Measurements from ENCODE around the gene TMEM266.

Gene TMEM266

DNA sequence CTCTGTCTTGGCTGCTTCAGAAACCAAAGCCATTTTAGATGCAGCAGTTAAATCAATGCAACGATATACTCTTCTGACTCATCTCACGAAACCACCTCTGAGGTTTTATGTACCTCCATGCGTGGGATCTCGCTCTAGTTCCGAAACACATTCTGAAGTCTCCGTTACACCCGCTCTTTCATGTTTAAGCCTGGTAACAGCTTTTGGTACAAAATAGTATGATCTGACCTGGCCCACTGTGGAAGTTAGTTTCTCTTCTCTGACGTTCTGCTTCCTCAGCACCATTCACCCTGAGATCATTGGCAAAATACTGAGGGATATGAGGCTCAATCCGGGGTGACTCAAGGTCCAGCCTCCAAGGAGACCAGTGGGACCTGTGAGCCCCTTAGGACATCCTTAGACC lies 121.9 kb downstream of the TMEM266 start:
- DNase-seq (ENCODE audit: low spot score) = no peak

- no peak for DNase-seq (ENCODE audit: low spot score)
These were observed 124.3 kb downstream of the TMEM266 start for GRCh38 chr15:76183930-76184649.

- DNase-seq (ENCODE audit: low spot score) = no peak
These were observed 124.9 kb downstream of the TMEM266 start for GRCh38 chr15:76184650-76185035.

DNA sequence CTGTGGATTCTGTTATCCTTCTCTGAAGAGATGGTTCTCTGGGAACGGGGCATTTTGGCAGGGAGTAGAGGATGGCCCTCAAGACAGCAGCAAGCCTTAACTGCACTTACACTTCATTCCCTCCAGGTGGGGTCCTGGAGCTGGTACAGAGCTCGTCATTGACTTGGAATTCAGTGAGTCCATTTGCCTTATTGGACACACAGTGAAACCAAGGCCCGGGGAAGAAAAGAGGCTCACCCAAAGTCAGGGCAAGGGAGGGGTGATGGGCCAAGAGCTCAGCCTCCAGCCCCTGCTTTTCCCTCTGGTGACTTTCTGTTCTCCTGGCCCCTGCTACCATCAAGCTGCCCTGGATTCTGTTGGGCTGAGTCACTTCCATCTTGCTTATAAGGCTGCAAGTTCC lies 125.9 kb downstream of the TMEM266 start:
- DNase-seq (ENCODE audit: low spot score) = peak; percentile 56

DNA sequence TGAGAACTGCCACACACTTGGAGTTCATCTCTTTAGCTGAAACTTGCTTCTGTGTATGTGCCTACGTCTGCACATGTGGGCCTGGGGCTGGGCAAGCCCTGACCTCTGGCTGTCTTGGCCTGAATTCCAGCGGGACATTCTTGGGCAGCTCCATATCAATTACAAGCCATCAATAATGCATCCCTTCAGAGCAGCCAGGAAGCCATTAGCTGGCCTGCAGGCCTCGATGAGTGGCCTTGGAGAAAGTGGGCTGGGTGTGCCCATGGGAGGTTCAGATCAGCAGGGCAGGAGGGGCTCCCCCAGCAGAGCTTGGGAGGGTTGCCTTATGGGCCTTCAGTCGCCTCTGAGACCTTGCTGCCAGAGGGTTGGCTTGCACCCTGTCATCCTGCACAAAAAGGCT lies 127.4 kb downstream of the TMEM266 start:
- DNase-seq (ENCODE audit: low spot score) = no peak

- DNase-seq (ENCODE audit: low spot score) = no peak
These were observed 129.3 kb downstream of the TMEM266 start for GRCh38 chr15:76189106-76189505.

GRCh38 chr15:76190070-76190564 lies 130.3 kb downstream of the TMEM266 start:
- no peak for DNase-seq (ENCODE audit: low spot score)

- peak; percentile 78 for DNase-seq (ENCODE audit: low spot score)
These were observed 131.2 kb downstream of the TMEM266 start for GRCh38 chr15:76190751-76191538.

DNA sequence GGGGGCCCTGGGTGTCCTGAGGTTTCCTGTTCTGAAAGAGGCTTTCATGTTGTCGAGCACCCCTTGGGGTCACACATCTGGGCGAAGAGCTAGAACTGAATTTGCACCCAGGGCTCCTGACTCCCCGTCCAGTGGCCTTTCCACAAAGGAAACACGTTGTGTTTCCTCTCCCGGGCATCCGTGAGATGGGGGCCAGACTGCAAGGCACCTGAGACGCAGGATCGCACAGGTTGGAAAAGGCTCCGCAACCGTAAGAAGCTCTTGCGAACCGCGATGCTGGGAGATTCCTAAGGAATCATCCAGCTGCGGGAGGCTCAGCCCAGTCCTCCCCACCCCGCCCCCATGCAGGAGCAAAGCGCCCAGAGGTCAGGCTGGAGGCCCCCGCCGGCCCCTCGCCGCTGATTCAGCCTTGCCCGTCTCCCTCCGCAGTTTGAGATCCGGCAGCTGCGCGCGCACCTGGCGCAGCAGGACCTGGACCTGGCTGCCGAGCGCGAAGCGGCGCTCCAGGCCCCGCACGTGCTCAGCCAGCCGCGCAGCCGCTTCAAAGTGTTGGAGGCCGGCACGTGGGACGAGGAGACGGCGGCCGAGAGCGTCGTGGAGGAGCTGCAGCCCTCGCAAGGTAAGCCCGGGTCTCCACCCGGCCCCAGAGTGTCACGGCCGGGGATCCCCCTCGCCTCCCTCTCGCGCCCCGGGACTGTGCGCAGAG lies 131.9 kb downstream of the TMEM266 start:
- no peak for DNase-seq (ENCODE audit: low spot score)

DNA sequence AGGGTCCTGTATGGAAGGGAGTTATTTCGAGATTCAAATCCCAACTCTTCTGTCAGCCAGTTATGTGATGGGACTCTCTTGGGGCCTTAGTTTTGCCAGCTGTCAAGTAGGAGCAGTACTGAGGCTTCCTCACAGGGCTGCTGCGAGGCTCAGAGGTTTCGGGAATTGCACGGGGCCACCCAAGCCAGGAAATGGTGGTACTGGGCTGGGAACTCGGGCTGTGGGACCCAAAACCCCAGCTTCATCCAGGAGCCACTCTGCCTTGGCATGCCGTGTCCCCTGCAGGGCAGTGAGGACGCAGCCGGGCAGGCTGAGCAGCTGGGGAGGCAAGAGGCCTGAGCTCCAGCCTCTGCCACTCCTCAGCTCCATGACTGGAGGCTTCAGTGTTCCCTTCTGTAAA lies 132.9 kb downstream of the TMEM266 start:
- no peak for DNase-seq (ENCODE audit: low spot score)

GRCh38 chr15:76193934-76194333 lies 134.1 kb downstream of the TMEM266 start:
- DNase-seq (ENCODE audit: low spot score) = no peak

- DNase-seq (ENCODE audit: low spot score) = no peak
These were observed 135.9 kb downstream of the TMEM266 start for GRCh38 chr15:76195506-76196268.

DNA sequence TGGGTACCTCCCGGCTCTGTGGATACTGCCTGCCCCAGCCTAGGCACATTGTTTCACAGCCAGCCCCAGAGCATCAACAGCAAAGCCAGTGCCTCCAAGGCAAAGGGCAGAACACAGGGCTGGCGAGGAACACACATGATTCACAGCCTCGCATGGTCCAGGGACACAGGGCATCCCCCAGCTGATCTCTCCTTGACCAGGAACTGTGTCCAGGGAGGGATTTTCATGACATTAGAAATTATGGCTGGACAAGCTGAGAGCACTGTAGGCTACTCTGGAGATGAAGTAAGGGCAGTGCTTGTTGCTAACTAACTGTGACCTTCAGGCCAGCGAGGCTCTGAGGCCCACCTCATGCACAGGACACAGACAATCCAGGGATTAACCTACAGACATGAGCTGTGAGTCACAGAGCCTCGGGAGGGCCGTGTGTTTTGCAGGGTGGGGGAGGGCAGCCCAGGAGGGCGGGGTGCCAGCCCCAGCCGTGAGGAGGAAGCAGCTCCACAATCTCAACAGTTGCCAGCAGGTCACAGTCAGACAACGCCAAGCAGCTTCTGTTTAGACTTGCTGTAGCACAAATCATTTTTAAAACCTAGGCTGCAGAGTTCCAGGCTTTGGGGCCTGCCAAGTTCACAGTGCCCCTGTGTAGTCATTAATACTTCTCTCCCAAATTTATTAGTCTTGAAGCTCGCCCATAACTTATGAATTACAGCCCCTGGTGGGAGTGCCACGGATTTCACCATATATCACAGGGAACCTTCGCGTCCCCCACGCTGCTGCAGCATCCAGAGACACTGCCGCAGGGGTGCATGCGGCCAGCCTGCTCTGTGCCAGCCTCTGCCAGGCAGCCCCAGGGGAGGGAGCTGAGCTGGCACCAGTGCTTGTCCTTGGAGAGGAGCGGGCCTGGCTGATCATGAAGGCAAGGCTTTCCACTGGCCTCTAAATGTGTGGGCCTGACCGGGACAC lies 136.8 kb downstream of the TMEM266 start:
- no peak for DNase-seq (ENCODE audit: low spot score)

GRCh38 chr15:76197703-76198455 lies 138.1 kb downstream of the TMEM266 start:
- DNase-seq (ENCODE audit: low spot score) = no peak

DNA sequence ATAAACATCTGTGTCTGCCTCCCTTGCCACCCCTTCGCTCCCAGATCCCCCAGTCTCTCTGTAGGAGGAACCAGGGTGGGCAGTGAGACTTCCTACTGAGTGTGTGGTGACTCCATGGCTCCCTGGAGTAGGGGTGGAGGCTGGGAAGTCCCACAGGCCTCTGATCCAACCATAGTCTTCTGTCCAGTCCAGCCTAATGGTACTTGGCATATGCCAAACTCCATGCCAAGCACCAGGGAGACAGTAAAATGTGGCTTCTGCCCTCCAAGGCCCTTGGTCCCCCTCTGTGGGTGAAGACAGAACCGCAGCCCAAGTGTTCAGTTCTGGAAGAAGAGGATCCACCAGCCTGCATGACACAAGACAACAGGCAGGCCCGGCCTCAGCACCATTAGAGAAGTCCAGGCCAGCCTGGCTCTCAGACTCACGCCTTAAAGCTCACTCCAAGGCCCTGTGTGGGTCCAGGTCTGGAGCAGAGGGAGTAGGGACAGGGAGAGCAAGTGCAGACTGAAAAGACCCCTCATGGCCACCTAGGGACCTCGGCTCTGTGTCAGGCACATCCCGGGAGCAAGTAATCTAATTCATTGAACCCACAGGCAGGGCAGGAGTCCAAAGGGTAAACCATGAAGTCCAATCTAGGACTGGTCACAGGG lies 138.8 kb downstream of the TMEM266 start:
- no peak for DNase-seq (ENCODE audit: low spot score)

DNA sequence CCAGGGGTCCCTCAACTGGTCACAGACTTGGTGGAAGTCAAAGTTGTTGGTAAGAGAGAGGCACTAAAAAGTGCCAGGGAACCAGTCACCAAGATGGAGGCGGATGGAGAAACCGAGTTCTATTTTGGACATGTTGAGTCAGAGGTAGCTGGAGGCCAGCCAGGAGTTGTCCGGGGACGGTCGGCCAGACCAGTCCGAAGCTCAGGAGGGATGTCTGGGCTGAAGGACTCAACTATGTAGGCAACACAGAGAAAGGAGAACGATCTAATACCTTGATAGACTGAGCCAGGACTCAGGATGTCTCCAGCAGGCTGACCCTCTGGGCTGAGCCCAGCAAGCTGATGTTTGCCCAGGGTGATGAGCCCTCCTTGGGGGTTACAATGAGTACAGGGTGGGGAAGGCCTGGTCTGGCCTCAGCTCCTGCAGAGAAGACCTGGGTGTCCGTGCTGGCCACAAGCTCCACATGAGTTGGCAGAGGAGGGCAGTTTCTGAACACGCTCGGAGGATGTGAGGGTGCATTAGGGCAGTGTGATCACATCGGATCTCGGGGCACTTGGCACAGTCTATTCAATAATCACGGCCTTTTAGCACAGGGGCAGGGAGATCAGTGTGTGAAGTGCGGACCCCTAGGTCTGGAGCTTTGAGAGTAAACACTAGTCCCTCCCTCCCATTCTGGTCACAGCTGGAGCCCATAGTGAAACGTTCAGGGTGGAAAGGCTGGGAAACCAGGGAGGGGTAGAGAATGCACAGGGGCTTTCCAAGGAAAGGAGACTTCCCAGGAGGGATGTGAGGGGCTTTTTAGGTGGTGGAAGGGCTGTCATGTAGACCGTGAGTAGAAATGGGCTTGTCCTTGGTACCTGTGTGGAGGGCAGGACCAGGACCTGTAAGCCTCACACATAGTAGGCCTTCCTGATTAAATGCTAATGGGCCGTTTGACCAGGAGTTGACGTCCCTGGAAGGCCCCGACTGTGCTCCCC lies 139.6 kb downstream of the TMEM266 start:
- DNase-seq (ENCODE audit: low spot score) = no peak

- no peak for DNase-seq (ENCODE audit: low spot score)
These were observed 140.3 kb downstream of the TMEM266 start for GRCh38 chr15:76200083-76200465.

DNA sequence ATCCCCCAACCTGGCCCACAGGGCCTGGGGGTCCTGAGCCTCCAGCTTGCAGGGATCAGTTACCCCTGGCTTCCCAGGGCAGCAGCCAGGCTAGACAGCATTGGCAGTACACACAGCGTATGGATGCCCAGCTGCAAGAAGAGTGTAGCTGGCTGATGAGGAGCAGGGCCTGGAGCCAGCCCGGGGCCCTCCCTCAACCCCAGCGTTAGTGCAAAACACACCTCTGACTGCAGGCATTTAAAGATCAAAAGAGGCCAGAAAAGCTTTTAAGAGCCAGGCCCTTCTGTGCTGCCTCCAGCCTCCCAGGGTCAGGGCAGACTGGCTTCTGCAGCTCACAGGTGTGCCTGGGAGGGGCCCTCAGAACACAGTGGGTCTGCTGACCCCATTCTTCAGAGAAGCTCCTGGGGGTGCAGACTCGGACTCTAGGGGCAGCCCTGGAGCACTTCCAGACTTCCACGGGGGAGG lies 140.9 kb downstream of the TMEM266 start:
- no peak for DNase-seq (ENCODE audit: low spot score)

Data from SK-N-DZ (cell line).